ENCODE results near the gene ACMSD. TPM values are rescaled to one million over a fixed set of nuclear protein-coding genes. Genes with fewer than 3 reads are reported as not detected.
"Not testable (repeated sequence)": the region's sequence is repeated elsewhere in the genome, so short reads cannot be mapped to it uniquely, and the experiment has no call there.

Gene ACMSD
- total RNA-seq, 2 experiments from 2014 or later: not detected

- no peaks in the 10 kb centered on the region for H3K4me1 Mint-ChIP-seq
- H3K36me3 Mint-ChIP-seq: no peaks in the 10 kb centered on the region
- H3K9me3 Mint-ChIP-seq: peaks cover 9% of the 10 kb centered on the region
- H3K27me3 Mint-ChIP-seq: peaks cover 13% of the 10 kb centered on the region
- no peak for DNase-seq
- H3K4me3 Mint-ChIP-seq: no peak overlapping the region
- no peak overlapping the region for H3K27ac Mint-ChIP-seq
Observed at GRCh38 chr2:134836986-134837385, 1.4 kb upstream of the ACMSD start.

- no peak overlapping the region for H3K27ac Mint-ChIP-seq
Observed at GRCh38 chr2:134839649-134840048, 1.2 kb downstream of the ACMSD start.

GRCh38 chr2:134842930-134843490 is 4.6 kb downstream of the ACMSD start:
- no peaks in the 10 kb centered on the region for H3K4me1 Mint-ChIP-seq
- H3K36me3 Mint-ChIP-seq: no peaks in the 10 kb centered on the region
- DNase-seq: no peak
- H3K9me3 Mint-ChIP-seq: peaks cover 2% of the 10 kb centered on the region
- no peak overlapping the region for H3K4me3 Mint-ChIP-seq
- H3K27ac Mint-ChIP-seq: no peak overlapping the region
- peaks cover 2% of the 10 kb centered on the region for H3K27me3 Mint-ChIP-seq

More at GRCh38 chr2:134839649-134840048, 1.2 kb downstream of the ACMSD start:
- Mint-ChIP-seq H3K4me3 (no peak overlapping the region), H3K9me3 (peaks cover 9% of the 10 kb centered on the region), H3K27me3 (peaks cover 11% of the 10 kb centered on the region), H3K36me3 (no peaks in the 10 kb centered on the region), H3K4me1 (no peaks in the 10 kb centered on the region)
- no peak for DNase-seq

GRCh38 chr2:134843968-134844367 is 5.6 kb downstream of the ACMSD start:
- Mint-ChIP-seq H3K4me3 (no peak overlapping the region), H3K27me3 (peaks cover 2% of the 10 kb centered on the region), H3K9me3 (peaks cover 2% of the 10 kb centered on the region), H3K4me1 (no peaks in the 10 kb centered on the region), H3K36me3 (no peaks in the 10 kb centered on the region), H3K27ac (no peak overlapping the region)
- no peak for DNase-seq

GRCh38 chr2:134845028-134845427 is 6.6 kb downstream of the ACMSD start:
- DNase-seq: no peak
- H3K36me3 Mint-ChIP-seq: no peaks in the 10 kb centered on the region

GRCh38 chr2:134845719-134846118 is 7.3 kb downstream of the ACMSD start:
- Mint-ChIP-seq H3K9me3 (peaks cover 2% of the 10 kb centered on the region), H3K36me3 (no peaks in the 10 kb centered on the region), H3K27me3 (no peaks in the 10 kb centered on the region), H3K4me1 (no peaks in the 10 kb centered on the region), H3K4me3 (no peak overlapping the region), H3K27ac (no peak overlapping the region)
- DNase-seq: no peak

More at GRCh38 chr2:134845028-134845427, 6.6 kb downstream of the ACMSD start:
- peaks cover 2% of the 10 kb centered on the region for H3K9me3 Mint-ChIP-seq
- H3K27ac Mint-ChIP-seq: no peak overlapping the region
- peaks cover 2% of the 10 kb centered on the region for H3K27me3 Mint-ChIP-seq
- no peaks in the 10 kb centered on the region for H3K4me1 Mint-ChIP-seq
- H3K4me3 Mint-ChIP-seq: no peak overlapping the region

GRCh38 chr2:134846213-134846612 is 7.8 kb downstream of the ACMSD start:
- Mint-ChIP-seq H3K4me3 (no peak overlapping the region), H3K27me3 (no peaks in the 10 kb centered on the region), H3K36me3 (no peaks in the 10 kb centered on the region), H3K9me3 (peaks cover 2% of the 10 kb centered on the region), H3K4me1 (no peaks in the 10 kb centered on the region), H3K27ac (no peak overlapping the region)
- no peak for DNase-seq

- not testable (repeated sequence) for H3K4me1 Mint-ChIP-seq, H3K27ac Mint-ChIP-seq, H3K27me3 Mint-ChIP-seq, H3K36me3 Mint-ChIP-seq, H3K4me3 Mint-ChIP-seq, DNase-seq, H3K9me3 Mint-ChIP-seq
Observed at GRCh38 chr2:134847582-134847981, 9.2 kb downstream of the ACMSD start.

- H3K4me1 Mint-ChIP-seq: no peaks in the 10 kb centered on the region
Observed at GRCh38 chr2:134852518-134852917, 14.1 kb downstream of the ACMSD start.

GRCh38 chr2:134855709-134856108 is 17.3 kb downstream of the ACMSD start:
- no peak overlapping the region for H3K27ac Mint-ChIP-seq
- H3K9me3 Mint-ChIP-seq: no peaks in the 10 kb centered on the region
- H3K4me1 Mint-ChIP-seq: no peaks in the 10 kb centered on the region

More at GRCh38 chr2:134852518-134852917, 14.1 kb downstream of the ACMSD start:
- H3K36me3 Mint-ChIP-seq: no peaks in the 10 kb centered on the region
- H3K4me3 Mint-ChIP-seq: no peak overlapping the region
- no peak for DNase-seq
- H3K27ac Mint-ChIP-seq: no peak overlapping the region
- peaks cover 2% of the 10 kb centered on the region for H3K9me3 Mint-ChIP-seq
- H3K27me3 Mint-ChIP-seq: no peaks in the 10 kb centered on the region

GRCh38 chr2:134858245-134858644 is 19.8 kb downstream of the ACMSD start:
- no peak overlapping the region for H3K4me3 Mint-ChIP-seq
- no peaks in the 10 kb centered on the region for H3K27me3 Mint-ChIP-seq
- H3K27ac Mint-ChIP-seq: no peak overlapping the region
- H3K4me1 Mint-ChIP-seq: no peaks in the 10 kb centered on the region
- no peak for DNase-seq
- H3K9me3 Mint-ChIP-seq: no peaks in the 10 kb centered on the region
- H3K36me3 Mint-ChIP-seq: peaks cover 2% of the 10 kb centered on the region

More at GRCh38 chr2:134855709-134856108, 17.3 kb downstream of the ACMSD start:
- no peaks in the 10 kb centered on the region for H3K27me3 Mint-ChIP-seq
- peaks cover 2% of the 10 kb centered on the region for H3K36me3 Mint-ChIP-seq
- H3K4me3 Mint-ChIP-seq: no peak overlapping the region
- no peak for DNase-seq

GRCh38 chr2:134861173-134861572 is 22.8 kb downstream of the ACMSD start:
- H3K27me3 Mint-ChIP-seq: no peaks in the 10 kb centered on the region
- H3K36me3 Mint-ChIP-seq: peaks cover 2% of the 10 kb centered on the region
- no peak overlapping the region for H3K4me3 Mint-ChIP-seq
- H3K9me3 Mint-ChIP-seq: no peaks in the 10 kb centered on the region
- H3K4me1 Mint-ChIP-seq: no peaks in the 10 kb centered on the region
- no peak overlapping the region for H3K27ac Mint-ChIP-seq
- no peak for DNase-seq

- no peak for DNase-seq
- H3K4me1 Mint-ChIP-seq: no peaks in the 10 kb centered on the region
- no peak overlapping the region for H3K4me3 Mint-ChIP-seq
- peaks cover 2% of the 10 kb centered on the region for H3K36me3 Mint-ChIP-seq
- no peaks in the 10 kb centered on the region for H3K9me3 Mint-ChIP-seq
- H3K27ac Mint-ChIP-seq: no peak overlapping the region
- H3K27me3 Mint-ChIP-seq: no peaks in the 10 kb centered on the region
Observed at GRCh38 chr2:134862069-134862468, 23.7 kb downstream of the ACMSD start.

GRCh38 chr2:134862674-134863073 is 24.3 kb downstream of the ACMSD start:
- no peaks in the 10 kb centered on the region for H3K27me3 Mint-ChIP-seq
- DNase-seq: no peak
- no peaks in the 10 kb centered on the region for H3K4me1 Mint-ChIP-seq
- H3K9me3 Mint-ChIP-seq: no peaks in the 10 kb centered on the region
- no peak overlapping the region for H3K27ac Mint-ChIP-seq
- H3K4me3 Mint-ChIP-seq: no peak overlapping the region
- peaks cover 2% of the 10 kb centered on the region for H3K36me3 Mint-ChIP-seq

- H3K27me3 Mint-ChIP-seq: no peaks in the 10 kb centered on the region
- H3K4me3 Mint-ChIP-seq: no peak overlapping the region
- H3K36me3 Mint-ChIP-seq: peaks cover 2% of the 10 kb centered on the region
- no peaks in the 10 kb centered on the region for H3K4me1 Mint-ChIP-seq
- DNase-seq: no peak
- H3K27ac Mint-ChIP-seq: no peak overlapping the region
- H3K9me3 Mint-ChIP-seq: no peaks in the 10 kb centered on the region
Observed at GRCh38 chr2:134863446-134863845, 25.0 kb downstream of the ACMSD start.

- Mint-ChIP-seq H3K27me3 (no peaks in the 10 kb centered on the region), H3K4me1 (no peaks in the 10 kb centered on the region), H3K27ac (no peak overlapping the region), H3K9me3 (no peaks in the 10 kb centered on the region), H3K4me3 (no peak overlapping the region), H3K36me3 (no peaks in the 10 kb centered on the region)
- no peak for DNase-seq
Observed at GRCh38 chr2:134865067-134865787, 26.8 kb downstream of the ACMSD start.

All from activated naive CD8-positive, alpha-beta T cell treated with anti-CD3 and anti-CD28 coated beads for 36 hours (primary cell).